Measurements from ENCODE around the gene SLCO4C1.

Gene SLCO4C1

GRCh38 chr5:102270036-102270435 lies 26.0 kb downstream of the SLCO4C1 start:
- Histone ChIP-seq H3K9ac (ENCODE audit: low read depth, low read length) (no peak overlapping the region), H3K4me3 (ENCODE audit: low read depth, low read length) (no peak overlapping the region), H3K4me1 (ENCODE audit: control insufficient read depth, insufficient read depth, low read length) (peaks cover 3% of the 10 kb centered on the region; the same call in 1 of the 2 replicates), H3K27ac (ENCODE audit: low read depth, low read length) (no peak overlapping the region), H3K36me3 (ENCODE audit: control insufficient read depth, insufficient read depth, low read length) (no peaks in the 10 kb centered on the region), H3K27me3 (ENCODE audit: control insufficient read depth, insufficient read depth, low read length) (no peaks in the 10 kb centered on the region), H3K9me3 (ENCODE audit: control insufficient read depth, insufficient read depth, low read length) (no peaks in the 10 kb centered on the region; the same call in 1 of the 2 replicates)

- H3K27me3 ChIP-seq (ENCODE audit: control insufficient read depth, insufficient read depth, low read length) = no peaks in the 10 kb centered on the region
- no peaks in the 10 kb centered on the region; the same call in 1 of the 2 replicates for H3K9me3 ChIP-seq (ENCODE audit: control insufficient read depth, insufficient read depth, low read length)
- no peak overlapping the region for H3K4me3 ChIP-seq (ENCODE audit: low read depth, low read length)
- H3K27ac ChIP-seq (ENCODE audit: low read depth, low read length) = no peak overlapping the region
- no peaks in the 10 kb centered on the region for H3K4me1 ChIP-seq (ENCODE audit: control insufficient read depth, insufficient read depth, low read length)
- H3K9ac ChIP-seq (ENCODE audit: low read depth, low read length) = no peak overlapping the region
- no peaks in the 10 kb centered on the region for H3K36me3 ChIP-seq (ENCODE audit: control insufficient read depth, insufficient read depth, low read length)
These were observed 33.4 kb downstream of the SLCO4C1 start for GRCh38 chr5:102262688-102263087.

- Histone ChIP-seq H3K27me3 (ENCODE audit: control insufficient read depth, insufficient read depth, low read length) (no peaks in the 10 kb centered on the region), H3K36me3 (ENCODE audit: control insufficient read depth, insufficient read depth, low read length) (no peaks in the 10 kb centered on the region)
These were observed 46.7 kb downstream of the SLCO4C1 start for GRCh38 chr5:102249381-102249780.

GRCh38 chr5:102243213-102243612 lies 52.9 kb downstream of the SLCO4C1 start:
- Histone ChIP-seq H3K9ac (ENCODE audit: low read depth, low read length) (no peak overlapping the region), H3K4me1 (ENCODE audit: control insufficient read depth, insufficient read depth, low read length) (no peaks in the 10 kb centered on the region), H3K9me3 (ENCODE audit: control insufficient read depth, insufficient read depth, low read length) (no peaks in the 10 kb centered on the region), H3K27me3 (ENCODE audit: control insufficient read depth, insufficient read depth, low read length) (no peaks in the 10 kb centered on the region), H3K4me3 (ENCODE audit: low read depth, low read length) (no peak overlapping the region), H3K27ac (ENCODE audit: low read depth, low read length) (no peak overlapping the region), H3K36me3 (ENCODE audit: control insufficient read depth, insufficient read depth, low read length) (no peaks in the 10 kb centered on the region)

More at GRCh38 chr5:102249381-102249780, 46.7 kb downstream of the SLCO4C1 start:
- Histone ChIP-seq H3K9ac (ENCODE audit: low read depth, low read length) (no peak overlapping the region), H3K9me3 (ENCODE audit: control insufficient read depth, insufficient read depth, low read length) (no peaks in the 10 kb centered on the region), H3K4me3 (ENCODE audit: low read depth, low read length) (no peak overlapping the region), H3K4me1 (ENCODE audit: control insufficient read depth, insufficient read depth, low read length) (no peaks in the 10 kb centered on the region), H3K27ac (ENCODE audit: low read depth, low read length) (no peak overlapping the region)

- H3K9ac ChIP-seq (ENCODE audit: low read depth, low read length) = no peak overlapping the region
- H3K4me1 ChIP-seq (ENCODE audit: control insufficient read depth, insufficient read depth, low read length) = no peaks in the 10 kb centered on the region
- no peaks in the 10 kb centered on the region for H3K27me3 ChIP-seq (ENCODE audit: control insufficient read depth, insufficient read depth, low read length)
- H3K9me3 ChIP-seq (ENCODE audit: control insufficient read depth, insufficient read depth, low read length) = no peaks in the 10 kb centered on the region
- H3K4me3 ChIP-seq (ENCODE audit: low read depth, low read length) = no peak overlapping the region
- no peaks in the 10 kb centered on the region for H3K36me3 ChIP-seq (ENCODE audit: control insufficient read depth, insufficient read depth, low read length)
- no peak overlapping the region for H3K27ac ChIP-seq (ENCODE audit: low read depth, low read length)
These were observed 54.2 kb downstream of the SLCO4C1 start for GRCh38 chr5:102241809-102242421.

GRCh38 chr5:102231693-102232619 lies 64.1 kb downstream of the SLCO4C1 start:
- Histone ChIP-seq H3K27me3 (ENCODE audit: control insufficient read depth, insufficient read depth, low read length) (no peaks in the 10 kb centered on the region), H3K27ac (ENCODE audit: low read depth, low read length) (no peak overlapping the region), H3K36me3 (ENCODE audit: control insufficient read depth, insufficient read depth, low read length) (no peaks in the 10 kb centered on the region), H3K9ac (ENCODE audit: low read depth, low read length) (no peak overlapping the region), H3K9me3 (ENCODE audit: control insufficient read depth, insufficient read depth, low read length) (no peaks in the 10 kb centered on the region), H3K4me1 (ENCODE audit: control insufficient read depth, insufficient read depth, low read length) (no peaks in the 10 kb centered on the region), H3K4me3 (ENCODE audit: low read depth, low read length) (no peak overlapping the region)

- no peak overlapping the region for H3K27ac ChIP-seq (ENCODE audit: low read depth, low read length)
- no peak overlapping the region for H3K4me3 ChIP-seq (ENCODE audit: low read depth, low read length)
- no peak overlapping the region for H3K9ac ChIP-seq (ENCODE audit: low read depth, low read length)
- no peaks in the 10 kb centered on the region for H3K27me3 ChIP-seq (ENCODE audit: control insufficient read depth, insufficient read depth, low read length)
- H3K36me3 ChIP-seq (ENCODE audit: control insufficient read depth, insufficient read depth, low read length) = no peaks in the 10 kb centered on the region
- H3K9me3 ChIP-seq (ENCODE audit: control insufficient read depth, insufficient read depth, low read length) = no peaks in the 10 kb centered on the region
- H3K4me1 ChIP-seq (ENCODE audit: control insufficient read depth, insufficient read depth, low read length) = no peaks in the 10 kb centered on the region
These were observed 66.4 kb downstream of the SLCO4C1 start for GRCh38 chr5:102229685-102230084.

GRCh38 chr5:102226321-102226720 lies 69.8 kb downstream of the SLCO4C1 start:
- Histone ChIP-seq H3K36me3 (ENCODE audit: control insufficient read depth, insufficient read depth, low read length) (no peaks in the 10 kb centered on the region), H3K9ac (ENCODE audit: low read depth, low read length) (no peak overlapping the region), H3K4me1 (ENCODE audit: control insufficient read depth, insufficient read depth, low read length) (no peaks in the 10 kb centered on the region), H3K27ac (ENCODE audit: low read depth, low read length) (no peak overlapping the region), H3K27me3 (ENCODE audit: control insufficient read depth, insufficient read depth, low read length) (no peaks in the 10 kb centered on the region), H3K4me3 (ENCODE audit: low read depth, low read length) (no peak overlapping the region), H3K9me3 (ENCODE audit: control insufficient read depth, insufficient read depth, low read length) (no peaks in the 10 kb centered on the region)

GRCh38 chr5:102223542-102224477 lies 72.3 kb downstream of the SLCO4C1 start:
- H3K4me1 ChIP-seq (ENCODE audit: control insufficient read depth, insufficient read depth, low read length) = no peaks in the 10 kb centered on the region
- H3K27ac ChIP-seq (ENCODE audit: low read depth, low read length) = no peak overlapping the region
- no peak overlapping the region for H3K9ac ChIP-seq (ENCODE audit: low read depth, low read length)
- no peak overlapping the region for H3K4me3 ChIP-seq (ENCODE audit: low read depth, low read length)
- H3K9me3 ChIP-seq (ENCODE audit: control insufficient read depth, insufficient read depth, low read length) = no peaks in the 10 kb centered on the region
- H3K27me3 ChIP-seq (ENCODE audit: control insufficient read depth, insufficient read depth, low read length) = no peaks in the 10 kb centered on the region
- no peaks in the 10 kb centered on the region for H3K36me3 ChIP-seq (ENCODE audit: control insufficient read depth, insufficient read depth, low read length)

- Histone ChIP-seq H3K27me3 (ENCODE audit: control insufficient read depth, insufficient read depth, low read length) (peaks cover 6% of the 10 kb centered on the region; the same call in 1 of the 2 replicates), H3K4me3 (ENCODE audit: low read depth, low read length) (no peak overlapping the region), H3K4me1 (ENCODE audit: control insufficient read depth, insufficient read depth, low read length) (no peaks in the 10 kb centered on the region), H3K9ac (ENCODE audit: low read depth, low read length) (no peak overlapping the region), H3K36me3 (ENCODE audit: control insufficient read depth, insufficient read depth, low read length) (no peaks in the 10 kb centered on the region), H3K27ac (ENCODE audit: low read depth, low read length) (no peak overlapping the region), H3K9me3 (ENCODE audit: control insufficient read depth, insufficient read depth, low read length) (no peaks in the 10 kb centered on the region)
These were observed 73.3 kb downstream of the SLCO4C1 start for GRCh38 chr5:102222772-102223171.

All from HUES48 (cell line).